Stimulated activated naive CD8-positive, alpha-beta T cell treated with anti-CD3 and anti-CD28 coated beads, Interleukin-15, Interleukin-2, amounts not matched to agents 100 U/mL and 50 U/mL, for 24 hours (primary cell): ENCODE data around the gene GTSE1.
"Not testable (repeated sequence)": the region's sequence is repeated elsewhere in the genome, so short reads cannot be mapped to it uniquely, and the experiment has no call there.

Source experiments
- ATAC-seq: fragments of 150-1000 bp; cut with Tn5 transposase; one replicate; pipeline ENCODE4 v1.10.0; 2021
- DNase-seq: peaks from one replicate; pipeline ENCODE4 v3.0.0; 2021

GTSE1 gene

GRCh38 chr22:46296257-46297150, at the start of gene GTSE1:
Gene GTSE1 (plus strand): TSS chr22:46296870. CDS start chr22:46297401, 531 bp downstream.
- ATAC-seq = peak; percentile 99
- peak; percentile 96 for DNase-seq

- DNase-seq (no peak), ATAC-seq (no peak)
These were observed 49.2 kb upstream of the GTSE1 start for GRCh38 chr22:46247443-46247975.

DNA sequence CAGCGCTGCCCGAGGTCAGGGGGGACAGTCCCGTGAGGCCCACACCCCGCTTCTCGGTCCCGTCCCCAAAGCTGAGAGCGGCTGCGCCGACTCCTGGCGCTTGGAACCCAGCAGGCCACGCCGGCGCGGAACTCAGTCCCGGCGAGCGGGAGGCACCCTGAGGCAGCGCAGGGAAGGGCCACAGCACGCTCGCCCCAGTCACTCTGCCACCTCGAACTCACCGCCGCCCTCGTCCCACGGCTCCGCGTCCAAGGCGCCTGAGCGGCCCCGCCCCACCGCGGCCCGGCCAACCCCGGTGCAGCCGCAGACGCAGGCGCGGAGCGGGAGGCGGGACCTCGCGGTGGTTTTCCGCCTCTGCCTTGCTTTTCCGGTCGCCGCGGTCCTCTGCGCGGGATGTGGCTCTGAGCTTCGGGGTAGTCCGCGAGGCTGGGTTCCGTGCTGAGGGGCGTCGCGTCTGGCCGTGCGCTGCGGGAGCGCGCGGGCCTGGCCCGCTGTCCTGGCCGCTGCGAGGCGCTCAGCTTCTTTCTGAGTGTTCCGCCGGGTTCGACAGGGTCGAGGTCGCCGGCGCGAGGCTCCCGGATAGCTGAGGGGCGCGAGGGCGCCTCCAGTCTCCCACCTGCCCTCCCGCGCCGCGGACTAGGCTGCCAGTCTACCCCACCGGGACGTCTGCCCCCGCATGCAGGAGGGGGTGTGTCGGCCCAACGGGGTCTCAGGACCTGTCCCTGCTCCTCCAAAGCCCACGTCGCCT, 46.5 kb upstream of the GTSE1 start, which contains the start of gene CDPF1:
Gene CDPF1, minus strand, starts transcription at position 259 of the 748 bp plus-strand sequence. CDS start 2,009 bp downstream, outside the sequence.
- peak; percentile 94 for DNase-seq
- ATAC-seq = peak; percentile 91

GRCh38 chr22:46250783-46251125, 45.9 kb upstream of the GTSE1 start:
- peak; percentile 27 for DNase-seq

DNA sequence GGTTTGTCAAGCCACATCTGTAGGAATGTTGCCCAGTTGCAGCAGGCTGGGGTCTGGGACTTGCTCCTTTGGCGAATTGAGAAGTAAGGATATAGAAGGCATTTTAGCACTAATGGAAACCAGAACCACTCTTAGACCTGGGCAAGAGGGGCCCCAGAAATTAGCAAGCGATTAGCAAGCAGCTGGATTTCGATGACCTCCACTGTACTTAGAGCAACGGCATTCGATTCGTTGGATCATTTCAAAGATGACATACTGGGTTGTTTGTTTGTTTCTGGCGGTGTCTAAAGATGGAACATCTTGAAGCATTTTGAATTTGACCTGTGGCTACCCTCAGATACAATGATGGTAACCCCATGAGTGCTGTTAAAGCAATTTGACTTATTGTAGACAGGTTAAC, 45.4 kb upstream of the GTSE1 start:
- no peak for DNase-seq
- no peak for ATAC-seq

More at GRCh38 chr22:46250783-46251125, 45.9 kb upstream of the GTSE1 start:
- ATAC-seq = no peak

DNA sequence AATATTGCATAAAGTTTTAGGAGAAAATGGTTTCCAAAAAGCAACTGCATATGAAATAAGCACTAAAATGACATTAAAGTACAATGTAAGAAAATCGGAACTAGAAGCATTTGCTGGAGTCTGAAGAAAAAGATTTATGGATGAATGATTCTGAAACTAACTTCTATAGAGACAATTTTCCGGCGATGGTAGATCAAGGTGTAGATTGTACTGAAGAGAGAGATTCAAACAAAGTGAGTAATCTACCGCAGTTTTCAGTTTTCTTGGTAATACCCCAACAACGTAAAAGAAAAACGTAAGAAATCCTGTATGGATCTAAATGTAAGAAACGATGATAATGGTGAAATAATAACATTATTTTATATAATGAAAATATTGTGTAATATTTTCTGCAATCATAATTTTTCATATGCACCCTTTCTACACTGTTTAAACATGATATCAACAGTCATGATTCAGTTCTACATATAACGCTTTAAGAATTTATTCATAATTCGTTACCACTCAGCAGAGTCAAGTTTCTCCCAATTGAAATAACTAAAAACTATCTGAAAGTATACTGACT, 44.8 kb upstream of the GTSE1 start:
- DNase-seq = no peak
- no peak for ATAC-seq

GRCh38 chr22:46256358-46256958, 40.2 kb upstream of the GTSE1 start:
- DNase-seq (no peak), ATAC-seq (no peak)

DNA sequence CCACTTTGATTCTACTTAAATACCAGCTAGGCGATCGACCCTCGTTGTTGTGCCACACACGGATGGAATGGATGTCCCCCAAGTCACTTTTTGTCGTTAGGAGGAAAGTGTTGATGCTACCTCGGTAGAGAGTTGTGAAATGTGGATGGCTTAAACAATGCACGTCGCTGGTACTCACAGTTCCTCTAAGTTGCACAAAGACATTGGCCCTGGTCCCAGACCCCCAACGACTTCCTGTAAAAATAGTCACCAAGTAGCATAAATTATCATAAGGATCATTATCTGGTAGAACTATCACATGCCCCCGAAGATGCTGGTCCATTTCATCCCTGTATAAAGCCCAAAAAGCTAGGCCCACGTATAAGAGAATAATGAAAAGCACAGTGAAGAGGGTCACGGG, 37.3 kb upstream of the GTSE1 start:
- ATAC-seq (no peak), DNase-seq (no peak)

DNA sequence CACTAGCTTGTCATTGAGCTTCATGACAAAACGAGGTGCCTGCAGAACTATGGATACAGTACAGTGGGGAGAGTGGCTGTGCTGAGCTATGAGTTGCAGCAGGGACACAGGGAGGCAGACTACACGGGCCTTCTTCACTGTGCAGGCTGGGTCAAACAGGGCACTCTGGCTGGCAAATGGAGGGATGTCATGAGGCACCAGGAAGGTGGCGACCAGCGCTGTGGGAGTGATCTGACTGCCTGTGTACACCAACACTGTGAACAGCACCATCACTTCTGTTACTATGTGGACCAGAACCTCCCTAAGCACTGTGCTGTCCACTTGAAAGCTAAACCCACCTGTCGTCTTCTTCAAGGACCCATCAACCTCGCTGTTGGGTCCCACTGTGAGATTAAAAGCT, 36.6 kb upstream of the GTSE1 start:
- no peak for ATAC-seq
- DNase-seq = no peak

- peak; percentile 59 for ATAC-seq
- DNase-seq = peak; percentile 52
These were observed 34.0 kb upstream of the GTSE1 start for GRCh38 chr22:46262449-46263215.

- ATAC-seq (no peak), DNase-seq (no peak)
These were observed 33.5 kb upstream of the GTSE1 start, which contains the start of gene PKDREJ for GRCh38 chr22:46263216-46263590. Gene PKDREJ (minus strand): TSS chr22:46263343. CDS start chr22:46263322, 21 bp downstream.

DNA sequence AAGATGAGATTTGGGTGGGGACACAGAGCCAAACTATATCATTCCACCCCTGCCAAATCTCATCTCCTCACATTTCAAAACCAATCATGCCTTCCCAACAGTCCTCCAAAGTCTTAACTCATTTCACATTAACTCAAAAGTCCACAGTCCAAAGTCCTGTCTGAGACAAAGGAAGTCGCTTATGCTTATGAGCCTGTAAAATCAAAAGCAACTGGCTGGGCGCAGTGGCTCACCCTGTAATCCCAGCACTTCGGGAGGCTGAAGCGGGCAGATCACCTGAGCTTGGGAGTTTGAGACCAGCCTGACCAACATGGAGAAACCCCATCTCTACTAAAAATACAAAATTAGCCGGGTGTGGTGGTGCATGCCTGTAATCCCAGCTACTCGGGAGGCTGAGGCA, 32.1 kb upstream of the GTSE1 start:
- DNase-seq, ATAC-seq: not testable (repeated sequence)

- not testable (repeated sequence) for ATAC-seq, DNase-seq
These were observed 31.0 kb upstream of the GTSE1 start for GRCh38 chr22:46265627-46266026.

- peak; percentile 79 for ATAC-seq
- peak; percentile 65 for DNase-seq
These were observed 29.0 kb upstream of the GTSE1 start, which contains the start of gene TTC38 for GRCh38 chr22:46267431-46268279. Gene TTC38 (plus strand): TSS chr22:46268008. CDS start chr22:46268040, 32 bp downstream.

GRCh38 chr22:46269564-46269963, 27.1 kb upstream of the GTSE1 start:
- no peak for ATAC-seq

GRCh38 chr22:46272196-46272595, 24.5 kb upstream of the GTSE1 start:
- no peak for DNase-seq
- ATAC-seq = no peak

More at GRCh38 chr22:46269564-46269963, 27.1 kb upstream of the GTSE1 start:
- no peak for DNase-seq

DNA sequence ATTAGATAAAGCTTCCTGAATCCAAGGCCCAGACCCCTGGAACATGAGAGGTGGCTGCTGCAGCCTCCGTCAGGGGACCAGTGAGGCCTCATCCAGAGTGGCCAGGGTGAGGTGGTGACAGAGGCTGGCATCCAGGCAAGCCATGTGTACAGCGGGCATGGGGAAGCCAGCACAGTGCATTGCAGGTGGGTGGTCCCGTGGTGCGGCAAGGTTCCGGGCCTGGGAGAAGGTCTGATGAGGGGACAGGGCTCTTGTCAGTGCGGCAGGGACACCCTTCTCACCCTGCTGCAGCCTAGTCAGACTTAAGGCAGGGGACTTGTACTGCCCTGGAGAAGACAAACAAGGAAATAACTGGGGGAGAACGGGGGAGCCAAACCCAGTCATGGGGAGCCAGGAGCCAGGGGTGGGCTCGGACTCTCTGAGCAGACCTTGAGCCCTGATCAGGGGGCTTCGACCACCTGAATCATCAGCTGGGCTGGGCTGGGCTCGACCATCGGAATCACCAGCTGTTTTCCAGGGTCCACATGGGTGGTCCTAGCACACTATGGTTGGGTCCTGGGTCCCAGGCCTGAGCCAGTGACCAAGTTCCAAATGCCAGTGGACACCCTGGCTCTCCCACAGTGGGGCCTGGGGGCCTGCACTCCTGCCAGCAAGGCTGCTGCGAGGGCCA, 23.8 kb upstream of the GTSE1 start:
- ATAC-seq = no peak
- DNase-seq = no peak

GRCh38 chr22:46273432-46274148, 23.1 kb upstream of the GTSE1 start:
- DNase-seq (no peak), ATAC-seq (no peak)

DNA sequence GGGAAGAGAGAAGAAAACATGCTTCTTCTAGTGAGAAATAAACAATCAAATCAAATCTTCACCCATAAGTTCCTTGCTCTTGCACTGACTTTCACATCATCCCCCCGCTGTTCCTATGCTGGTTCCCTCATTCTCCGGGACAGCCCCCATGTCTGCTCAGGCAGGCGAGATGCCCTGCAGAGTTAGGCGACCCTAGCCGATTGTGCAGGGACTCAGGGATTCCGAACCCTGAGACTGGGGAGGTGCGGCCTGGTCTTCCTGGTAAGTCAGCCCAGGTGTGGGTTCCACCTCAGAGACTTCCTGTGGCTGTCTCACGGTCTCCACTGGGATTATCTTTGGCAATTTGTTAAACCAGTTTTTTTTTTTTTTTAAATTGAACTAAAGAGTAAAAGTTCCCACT, 22.3 kb upstream of the GTSE1 start:
- ATAC-seq (no peak), DNase-seq (no peak)
